Fibroblast of lung (primary cell): ENCODE measurements around the gene CDK10. TPM values are rescaled to one million over a fixed set of nuclear protein-coding genes. Genes with fewer than 3 reads are reported as not detected.

ENCODE experiments used
- DNase-seq, 2 donors: peaks; one replicate each; pipeline versions ENCODE4 v3.0.0 to v3.0.0-alpha.2; 2010; ENCODE audit warnings: low read depth in 2 of 2
- H2AFZ ChIP-seq: 2 replicates; pipeline ENCODE4 v1.5.1; 2012; ENCODE audit warnings: low read length, control low read depth, inconsistent platforms
- H3K27ac ChIP-seq: 2 replicates; pipeline ENCODE4 v1.5.1; 2011; ENCODE audit warnings: low read length, control low read depth; ENCODE audit not compliant: insufficient read depth
- H3K27me3 ChIP-seq: 2 replicates; pipeline ENCODE4 v1.5.1; 2011; ENCODE audit warnings: mild to moderate bottlenecking, low read length; ENCODE audit not compliant: control insufficient read depth, insufficient read depth
- H3K36me3 ChIP-seq: 2 replicates; pipeline ENCODE4 v1.5.1; 2011; ENCODE audit warnings: low read length; ENCODE audit not compliant: control insufficient read depth, insufficient read depth
- H3K4me1 ChIP-seq: 2 replicates; pipeline ENCODE4 v1.5.1; 2011; ENCODE audit warnings: low read length; ENCODE audit not compliant: control insufficient read depth, insufficient read depth; ENCODE audit errors: extremely low read depth
- H3K4me2 ChIP-seq: 2 replicates; pipeline ENCODE4 v1.5.1; 2011; ENCODE audit warnings: low read length, control low read depth; ENCODE audit not compliant: insufficient read depth; ENCODE audit errors: extremely low read depth
- H3K4me3 ChIP-seq, 4 experiments: fragments of 200-600 bp in 1 of 4; sonication (generic) in 1 of 4; replicated peaks in 1 of 4; 2 replicates each; pipeline ENCODE4 v1.5.1; 2011 to 2016; ENCODE audit warnings: low read length in 4 of 4, low read depth in 3 of 4, mild to moderate bottlenecking in 3 of 4, control low read depth in 2 of 4, inconsistent platforms in 1 of 4, mixed read lengths in 1 of 4; ENCODE audit not compliant: insufficient read depth in 1 of 4; ENCODE audit errors: control extremely low read depth in 1 of 4
- H3K79me2 ChIP-seq: 2 replicates; pipeline ENCODE4 v1.5.1; 2012; ENCODE audit warnings: mild to moderate bottlenecking, low read length, inconsistent platforms; ENCODE audit not compliant: control insufficient read depth, insufficient read depth
- H3K9ac ChIP-seq: 2 replicates; pipeline ENCODE4 v1.5.1; 2011; ENCODE audit warnings: mild to moderate bottlenecking, low read length, control low read depth; ENCODE audit not compliant: insufficient read depth
- H3K9me3 ChIP-seq: 2 replicates; pipeline ENCODE4 v1.5.1; 2012; ENCODE audit warnings: low read depth, low read length; ENCODE audit not compliant: control insufficient read depth, insufficient read depth
- H4K20me1 ChIP-seq: 2 replicates; pipeline ENCODE4 v1.5.1; 2011; ENCODE audit warnings: low read length; ENCODE audit not compliant: control insufficient read depth, insufficient read depth; ENCODE audit errors: extremely low read depth
- EZH2 ChIP-seq: IDR thresholded peaks from 2 replicates; pipeline ENCODE4 v1.5.1; 2012; ENCODE audit warnings: low read length, control low read depth, mild to moderate bottlenecking; ENCODE audit errors: missing control alignments
- polyA plus RNA-seq, 2 donors: library from polyadenylated mRNA; depleted of rRNA in 1 of 2; stranded (reverse) in 1 of 2; unstranded in 1 of 2; fragments of >200 nt; gene quantifications; 2 replicates each; pipeline ENCODE4 v1.2.1, GENCODE V29; 2011 to 2012; ENCODE audit warnings: missing spikeins in 1 of 2
- total RNA-seq: library from RNA; depleted of rRNA; stranded (reverse); fragments of >200 nt; gene quantifications from 2 replicates; pipeline ENCODE4 v1.2.1, GENCODE V29; 2014
- TF ChIP-seq, protein P1 (sequence below), 2 donors: IDR thresholded peaks in 1 of 2; conservative IDR thresholded peaks in 1 of 2; 1 replicate in 1 of 2; 2 replicates in 1 of 2; pipeline ENCODE4 v1.5.1; 2011 to 2012; ENCODE audit warnings: low read length in 2 of 2, control low read depth in 1 of 2, inconsistent platforms in 1 of 2, low read depth in 1 of 2, mild to moderate bottlenecking in 1 of 2

Gene CDK10
- total and polyA plus RNA-seq, 2 donors (not counting 1 experiment from before 2014, with no cell fraction given) = 22.9 to 41.9 TPM

GRCh38 chr16:89695086-89695874, 8.8 kb downstream of the CDK10 start:
- Histone ChIP-seq H3K9ac (no peak overlapping the region), H2AFZ (no peak overlapping the region), H3K27ac (no peak overlapping the region), H3K79me2 (no peaks in the 10 kb centered on the region), H4K20me1 (no peaks in the 10 kb centered on the region), H3K4me1 (peaks cover 5% of the 10 kb centered on the region), H3K27me3 (no peaks in the 10 kb centered on the region), H3K9me3 (no peaks in the 10 kb centered on the region), H3K4me2 (no peak overlapping the region), H3K36me3 (peaks cover 44% of the 10 kb centered on the region), H3K4me3 (no peak overlapping the region)
- TF ChIP-seq, protein P1, sequence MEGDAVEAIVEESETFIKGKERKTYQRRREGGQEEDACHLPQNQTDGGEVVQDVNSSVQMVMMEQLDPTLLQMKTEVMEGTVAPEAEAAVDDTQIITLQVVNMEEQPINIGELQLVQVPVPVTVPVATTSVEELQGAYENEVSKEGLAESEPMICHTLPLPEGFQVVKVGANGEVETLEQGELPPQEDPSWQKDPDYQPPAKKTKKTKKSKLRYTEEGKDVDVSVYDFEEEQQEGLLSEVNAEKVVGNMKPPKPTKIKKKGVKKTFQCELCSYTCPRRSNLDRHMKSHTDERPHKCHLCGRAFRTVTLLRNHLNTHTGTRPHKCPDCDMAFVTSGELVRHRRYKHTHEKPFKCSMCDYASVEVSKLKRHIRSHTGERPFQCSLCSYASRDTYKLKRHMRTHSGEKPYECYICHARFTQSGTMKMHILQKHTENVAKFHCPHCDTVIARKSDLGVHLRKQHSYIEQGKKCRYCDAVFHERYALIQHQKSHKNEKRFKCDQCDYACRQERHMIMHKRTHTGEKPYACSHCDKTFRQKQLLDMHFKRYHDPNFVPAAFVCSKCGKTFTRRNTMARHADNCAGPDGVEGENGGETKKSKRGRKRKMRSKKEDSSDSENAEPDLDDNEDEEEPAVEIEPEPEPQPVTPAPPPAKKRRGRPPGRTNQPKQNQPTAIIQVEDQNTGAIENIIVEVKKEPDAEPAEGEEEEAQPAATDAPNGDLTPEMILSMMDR (conservative IDR thresholded peaks at IDR 0.05 in 1 of 2, IDR thresholded peaks at IDR 0.05 in 1 of 2; ENCODE audit: low read depth in 1 of 2, low read length in 2 of 2) = no peak
- DNase-seq = no peak

GRCh38 chr16:89695875-89696669, 9.6 kb downstream of the CDK10 start:
- Histone ChIP-seq H3K4me2 (no peak overlapping the region), H3K9ac (no peak overlapping the region), H3K27ac (no peak overlapping the region), H3K9me3 (no peaks in the 10 kb centered on the region), H3K4me1 (peaks cover 10% of the 10 kb centered on the region), H2AFZ (no peak overlapping the region), H3K4me3 (no peak overlapping the region), H3K27me3 (no peaks in the 10 kb centered on the region), H3K79me2 (no peaks in the 10 kb centered on the region), H3K36me3 (peaks cover 40% of the 10 kb centered on the region), H4K20me1 (no peaks in the 10 kb centered on the region)
- DNase-seq = no peak
- TF ChIP-seq, protein P1 (conservative IDR thresholded peaks at IDR 0.05 in 1 of 2, IDR thresholded peaks at IDR 0.05 in 1 of 2; ENCODE audit: low read depth in 1 of 2, low read length in 2 of 2) = no peak
- no peak for TF ChIP-seq EZH2

- no peak for TF ChIP-seq EZH2
- TF ChIP-seq, protein P1 (conservative IDR thresholded peaks at IDR 0.05 in 1 of 2, IDR thresholded peaks at IDR 0.05 in 1 of 2; ENCODE audit: low read depth in 1 of 2, low read length in 2 of 2) = no peak
- peak in 1 of 2 donors; percentile 18 for DNase-seq
- no peaks in the 10 kb centered on the region for H3K27me3 ChIP-seq
Measured at GRCh38 chr16:89696670-89697128, 10.2 kb downstream of the CDK10 start.

More at GRCh38 chr16:89696670-89697128, 10.2 kb downstream of the CDK10 start:
- no peaks in the 10 kb centered on the region for H3K9me3 ChIP-seq
- H3K79me2 ChIP-seq = no peaks in the 10 kb centered on the region
- H3K4me1 ChIP-seq = peaks cover 11% of the 10 kb centered on the region
- peaks cover 36% of the 10 kb centered on the region for H3K36me3 ChIP-seq
- H2AFZ ChIP-seq = no peak overlapping the region
- H3K27ac ChIP-seq = no peak overlapping the region
- H3K9ac ChIP-seq = no peak overlapping the region
- H3K4me2 ChIP-seq = no peak overlapping the region
- no peak overlapping the region for H3K4me3 ChIP-seq
- no peaks in the 10 kb centered on the region for H4K20me1 ChIP-seq
